ENCODE data around the gene PAAF1. TPM values are rescaled to one million over a fixed set of nuclear protein-coding genes. Genes with fewer than 3 reads are reported as not detected.
A peak's percentile ranks its signal among the peaks of the same experiment; 100 is the strongest.

Gene PAAF1
- total and polyA plus RNA-seq, 12 donors: 14.2 to 55.9 (median 28.0) TPM

- Histone ChIP-seq H3K27ac (no peak overlapping the region), H3K4me1 (replicated peaks in 1 of 2) (no peaks in the 10 kb centered on the region), H3K27me3 (no peaks in the 10 kb centered on the region), H3K4me3 (no peak overlapping the region), H3K36me3 (replicated peaks in 1 of 2) (no peaks in the 10 kb centered on the region), H3K9me3 (replicated peaks in 1 of 3) (no peaks in the 10 kb centered on the region)
- TF ChIP-seq POLR2A (IDR thresholded peaks at IDR 0.05) (no peak), CTCF (IDR thresholded peaks at IDR 0.05) (no peak)
- peak in 1 of 7 donors; percentile 8 for DNase-seq
- WGBS, 4 donors: 70 to 83% (median 80%) methylated on average over 4 of the region's 4 CpGs
- intact Hi-C loops (cut with DNase I): no loop called here
These were observed 72.4 kb downstream of the PAAF1 start for GRCh38 chr11:73949246-73949645.

GRCh38 chr11:73949912-73950311, 73.1 kb downstream of the PAAF1 start:
- no peaks in the 10 kb centered on the region for H3K36me3 ChIP-seq (replicated peaks in 1 of 2)
- H3K4me1 ChIP-seq (replicated peaks in 1 of 2): no peaks in the 10 kb centered on the region
- intact Hi-C loops (cut with DNase I): no loop called here
- DNase-seq: no peak
- no peak overlapping the region for H3K4me3 ChIP-seq
- WGBS, 4 donors: 83 to 94% (median 93%) methylated on average over 5 of the region's 5 CpGs
- TF ChIP-seq CTCF (IDR thresholded peaks at IDR 0.05) (no peak), POLR2A (IDR thresholded peaks at IDR 0.05) (no peak)
- no peak overlapping the region for H3K27ac ChIP-seq
- no peaks in the 10 kb centered on the region for H3K27me3 ChIP-seq
- no peaks in the 10 kb centered on the region for H3K9me3 ChIP-seq (replicated peaks in 1 of 3)

- TF ChIP-seq CTCF (IDR thresholded peaks at IDR 0.05) (no peak), POLR2A (IDR thresholded peaks at IDR 0.05) (no peak)
- H3K4me1 ChIP-seq (replicated peaks in 1 of 2): peaks cover 3 to 4% of the 10 kb centered on the region in 2 donors
- 75 to 81% (median 80%) methylated on average over 12 of the region's 12 CpGs for WGBS, 4 donors
- no peaks in the 10 kb centered on the region for H3K36me3 ChIP-seq (replicated peaks in 1 of 2)
- peak in 6 of 7 donors; percentile 38 to 72 (median 51) for DNase-seq
- no peaks in the 10 kb centered on the region for H3K27me3 ChIP-seq
- intact Hi-C loops (cut with DNase I): no loop called here
- no peak within 1 kb of the TSS for H3K4me3 ChIP-seq
- no peak within 1 kb of the TSS for H3K27ac ChIP-seq
- no peaks in the 10 kb centered on the region for H3K9me3 ChIP-seq (replicated peaks in 1 of 3)
These were observed 74.3 kb downstream of the PAAF1 start, which contains the start of gene DNAJB13 for GRCh38 chr11:73950869-73951710. TSS of gene DNAJB13 (plus strand) at chr11:73951026. CDS start at chr11:73951070, 44 bp downstream.

- Histone ChIP-seq H3K9me3 (replicated peaks in 1 of 3) (no peaks in the 10 kb centered on the region), H3K27ac (no peak overlapping the region), H3K4me1 (replicated peaks in 1 of 2) (peaks cover 7% of the 10 kb centered on the region in 2 donors), H3K27me3 (no peaks in the 10 kb centered on the region), H3K4me3 (no peak overlapping the region), H3K36me3 (replicated peaks in 1 of 2) (no peaks in the 10 kb centered on the region)
- no peak for TF ChIP-seq POLR2A (IDR thresholded peaks at IDR 0.05)
- TF ChIP-seq CTCF (IDR thresholded peaks at IDR 0.05): no peak
- 91 to 96% (median 92%) methylated on average over 7 of the region's 7 CpGs for WGBS, 4 donors
- intact Hi-C loops (cut with DNase I): no loop called here
- DNase-seq: no peak
These were observed 75.0 kb downstream of the PAAF1 start for GRCh38 chr11:73951797-73952196.
